ENCODE results near the gene ZMIZ1. TPM values are rescaled to one million over a fixed set of nuclear protein-coding genes. Genes with fewer than 3 reads are reported as not detected.

Gene ZMIZ1
- total RNA-seq, 1 experiment from 2014 or later = 28.4 TPM

- Histone ChIP-seq H3K4me3 (replicated peaks in 1 of 2; ENCODE audit: low read depth in 1 of 2, low read length in 2 of 2) (no peak overlapping the region), H3K9me3 (ENCODE audit: control insufficient read depth in 1 of 2, insufficient read depth in 1 of 2, low read depth in 1 of 2, low read length in 2 of 2) (no peaks in the 10 kb centered on the region), H2AFZ (ENCODE audit: low read depth, low read length, poor library complexity, severe bottlenecking) (no peak overlapping the region), H3K27ac (ENCODE audit: low read depth, low read length) (no peak overlapping the region), H3K4me2 (ENCODE audit: low read length) (no peak overlapping the region), H3K79me2 (ENCODE audit: insufficient read depth, low read length) (no peaks in the 10 kb centered on the region), H3K9ac (ENCODE audit: low read length) (no peak overlapping the region), H3K27me3 (ENCODE audit: insufficient read depth, low read length) (no peaks in the 10 kb centered on the region), H3K36me3 (ENCODE audit: control insufficient read depth in 1 of 2, insufficient read depth in 2 of 2, low read length in 2 of 2) (no peaks in the 10 kb centered on the region), H3K9me2 (ENCODE audit: insufficient read depth) (no peaks in the 10 kb centered on the region), H3K4me1 (ENCODE audit: control insufficient read depth in 1 of 2, insufficient read depth in 2 of 2, low read length in 2 of 2) (peaks cover 43 to 76% of the 10 kb centered on the region in 2 experiments), H4K20me1 (ENCODE audit: insufficient read depth) (no peaks in the 10 kb centered on the region)
- no peak for TF ChIP-seq ATF3 (IDR thresholded peaks at IDR 0.05)
- TF ChIP-seq POLR2A (IDR thresholded peaks at IDR 0.05; ENCODE audit: borderline replicate concordance, extremely low read depth, insufficient read depth, insufficient read length) = no peak
- TF ChIP-seq POLR2AphosphoS5 (IDR thresholded peaks at IDR 0.05; ENCODE audit: low read depth, low read length) = no peak
- TF ChIP-seq SRF (IDR thresholded peaks at IDR 0.05; ENCODE audit: low read depth) = no peak
- no peak for TF ChIP-seq ZBTB33 (IDR thresholded peaks at IDR 0.05; ENCODE audit: extremely low read depth, insufficient replicate concordance, low read length)
- TF ChIP-seq MAX (IDR thresholded peaks at IDR 0.05) = no peak
- TF ChIP-seq CBX3 (IDR thresholded peaks at IDR 0.05; ENCODE audit: low read depth) = no peak
- TF ChIP-seq JUND (IDR thresholded peaks at IDR 0.05) = no peak
- TF ChIP-seq ELF1 (IDR thresholded peaks at IDR 0.05; ENCODE audit: borderline replicate concordance, low read depth) = no peak
- TF ChIP-seq ZFX (IDR thresholded peaks at IDR 0.05) = no peak
- ATAC-seq (no peak), DNase-seq (ENCODE audit: low read depth, low spot score) (no peak)
- ChIA-PET CTCF (no interaction called here), RAD21 (ENCODE audit: low non-redundant PET in 1 of 2, low total read pairs in 2 of 2, uncharacterized antibody in 2 of 2, unreplicated experiment in 2 of 2) (no interaction called here), POLR2A (no interaction called here)
- intact Hi-C loops (cut with micrococcal nuclease) = no loop called here
- no TSS peak for BruUV-seq (replicated peaks)
Observed at GRCh38 chr10:79146611-79147130, 77.9 kb downstream of the ZMIZ1 start.
